Loucy (cell line): Measurements from ENCODE around the gene MACROD1.

ENCODE experiments used
- CTCF ChIP-seq: fragments of 200-600 bp; sonication (generic); conservative IDR thresholded peaks from 2 replicates; pipeline ENCODE4 v1.5.1; 2014; ENCODE audit warnings: mild to moderate bottlenecking, antibody characterized with exemption, low read length
- EZH2phosphoT487 ChIP-seq: fragments of 200-600 bp; IDR thresholded peaks from 2 replicates; pipeline ENCODE4 v1.6.1; 2018; ENCODE audit warnings: antibody characterized with exemption, mild to moderate bottlenecking, moderate library complexity, borderline replicate concordance

- no peak for TF ChIP-seq CTCF
- TF ChIP-seq EZH2phosphoT487, result no peak
Measured at GRCh38 chr11:64178203-64178602, 12.3 kb upstream of the MACROD1 start.
